ENCODE results near the gene ANTXR2.

- TF ChIP-seq CTCF (IDR thresholded peaks at IDR 0.05) = no peak
- TF ChIP-seq POLR2A (IDR thresholded peaks at IDR 0.05) = no peak
- no peak for TF ChIP-seq EP300 (IDR thresholded peaks at IDR 0.05)
Measured at GRCh38 chr4:79872738-79873137, 200.3 kb downstream of the ANTXR2 start.
